GM06990 (cell line): ENCODE data around the gene DDR2.

ENCODE experiments used
- DNase-seq: peaks from one replicate; pipeline ENCODE4 v3.0.0-alpha.2; 2011; ENCODE audit not compliant: insufficient read length; ENCODE audit errors: extremely low read depth
- H3K27me3 ChIP-seq: replicated peaks from 2 replicates; pipeline ENCODE4 v1.6.0; 2011; ENCODE audit warnings: low read length; ENCODE audit not compliant: control insufficient read depth, insufficient read depth
- H3K36me3 ChIP-seq: 2 replicates; pipeline ENCODE4 v1.5.1; 2011; ENCODE audit warnings: low read length; ENCODE audit not compliant: control insufficient read depth, insufficient read depth
- H3K4me3 ChIP-seq: replicated peaks from 2 replicates; pipeline ENCODE4 v1.5.1; 2011; ENCODE audit warnings: low read depth, mild to moderate bottlenecking, control low read depth, low read length
- TF ChIP-seq, protein P1 (sequence below): IDR thresholded peaks from 2 replicates; pipeline ENCODE4 v1.5.1; 2011; ENCODE audit warnings: low read length, control low read depth, mild to moderate bottlenecking, inconsistent platforms; ENCODE audit not compliant: insufficient read depth, poor library complexity, severe bottlenecking

The DDR2 gene

DNA sequence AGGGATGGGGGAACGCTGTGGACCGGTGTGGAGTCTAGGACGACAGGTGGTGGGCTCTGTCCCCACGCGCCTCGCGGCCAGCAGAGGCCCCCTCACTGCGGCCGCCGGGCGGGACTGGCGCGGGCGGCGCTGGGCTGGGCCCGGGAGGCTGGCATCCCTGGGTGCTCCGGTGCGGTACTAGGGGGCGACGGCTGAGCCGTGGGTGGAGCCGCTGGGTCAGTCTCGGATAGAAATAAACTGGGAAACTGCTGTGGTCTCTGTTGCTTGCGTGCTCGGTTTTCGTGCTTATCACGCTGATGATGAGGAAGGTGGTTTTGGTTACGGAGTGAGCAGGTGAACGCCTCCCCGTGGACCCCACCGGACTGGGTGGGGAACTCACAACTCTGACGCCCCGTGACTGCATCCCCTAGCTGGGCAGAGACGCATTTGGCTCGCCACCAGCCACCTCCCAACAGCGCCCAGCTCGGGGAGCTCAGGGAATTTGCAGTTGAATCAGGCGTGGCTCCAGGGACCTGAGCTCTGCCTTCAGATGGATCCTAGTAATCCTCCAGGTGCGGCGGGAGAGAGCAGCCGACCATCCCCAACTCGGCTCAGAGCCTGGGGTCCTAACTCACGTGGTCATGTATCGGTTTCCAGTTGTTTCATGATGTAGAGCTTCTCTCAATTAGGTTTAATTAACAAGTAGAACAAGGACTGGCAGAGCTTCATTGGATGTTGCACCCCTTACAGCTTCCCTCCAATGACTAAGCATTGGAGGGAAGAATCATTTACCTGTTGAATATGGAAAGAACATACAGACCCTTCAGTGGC lies 190.3 kb downstream of the DDR2 start:
- Histone ChIP-seq H3K27me3 (no peaks in the 10 kb centered on the region), H3K4me3 (peak overlapping the region; percentile 47), H3K36me3 (no peaks in the 10 kb centered on the region)
- TF ChIP-seq, protein P1, sequence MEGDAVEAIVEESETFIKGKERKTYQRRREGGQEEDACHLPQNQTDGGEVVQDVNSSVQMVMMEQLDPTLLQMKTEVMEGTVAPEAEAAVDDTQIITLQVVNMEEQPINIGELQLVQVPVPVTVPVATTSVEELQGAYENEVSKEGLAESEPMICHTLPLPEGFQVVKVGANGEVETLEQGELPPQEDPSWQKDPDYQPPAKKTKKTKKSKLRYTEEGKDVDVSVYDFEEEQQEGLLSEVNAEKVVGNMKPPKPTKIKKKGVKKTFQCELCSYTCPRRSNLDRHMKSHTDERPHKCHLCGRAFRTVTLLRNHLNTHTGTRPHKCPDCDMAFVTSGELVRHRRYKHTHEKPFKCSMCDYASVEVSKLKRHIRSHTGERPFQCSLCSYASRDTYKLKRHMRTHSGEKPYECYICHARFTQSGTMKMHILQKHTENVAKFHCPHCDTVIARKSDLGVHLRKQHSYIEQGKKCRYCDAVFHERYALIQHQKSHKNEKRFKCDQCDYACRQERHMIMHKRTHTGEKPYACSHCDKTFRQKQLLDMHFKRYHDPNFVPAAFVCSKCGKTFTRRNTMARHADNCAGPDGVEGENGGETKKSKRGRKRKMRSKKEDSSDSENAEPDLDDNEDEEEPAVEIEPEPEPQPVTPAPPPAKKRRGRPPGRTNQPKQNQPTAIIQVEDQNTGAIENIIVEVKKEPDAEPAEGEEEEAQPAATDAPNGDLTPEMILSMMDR = no peak
- DNase-seq = no peak

DNA sequence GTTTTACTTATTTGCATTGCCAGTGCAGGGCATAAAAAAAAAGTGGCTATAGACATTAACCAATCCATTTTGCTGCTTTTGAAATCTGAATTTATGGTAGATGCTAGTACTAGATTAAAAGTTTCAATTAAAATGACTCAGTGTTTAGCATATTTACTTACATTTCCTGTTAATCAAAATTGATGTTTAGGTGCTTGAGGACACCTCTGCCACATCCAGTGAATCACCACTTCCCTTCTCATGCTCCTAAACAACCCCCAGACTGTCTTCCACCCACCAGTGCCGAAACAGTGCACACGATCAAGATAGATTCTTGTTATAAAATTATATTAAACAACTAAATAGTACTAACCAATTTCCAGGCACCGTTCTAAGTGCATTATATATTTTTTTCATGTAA lies 191.0 kb downstream of the DDR2 start:
- Histone ChIP-seq H3K4me3 (no peak overlapping the region), H3K36me3 (no peaks in the 10 kb centered on the region), H3K27me3 (no peaks in the 10 kb centered on the region)
- TF ChIP-seq, protein P1 = no peak
- no peak for DNase-seq

DNA sequence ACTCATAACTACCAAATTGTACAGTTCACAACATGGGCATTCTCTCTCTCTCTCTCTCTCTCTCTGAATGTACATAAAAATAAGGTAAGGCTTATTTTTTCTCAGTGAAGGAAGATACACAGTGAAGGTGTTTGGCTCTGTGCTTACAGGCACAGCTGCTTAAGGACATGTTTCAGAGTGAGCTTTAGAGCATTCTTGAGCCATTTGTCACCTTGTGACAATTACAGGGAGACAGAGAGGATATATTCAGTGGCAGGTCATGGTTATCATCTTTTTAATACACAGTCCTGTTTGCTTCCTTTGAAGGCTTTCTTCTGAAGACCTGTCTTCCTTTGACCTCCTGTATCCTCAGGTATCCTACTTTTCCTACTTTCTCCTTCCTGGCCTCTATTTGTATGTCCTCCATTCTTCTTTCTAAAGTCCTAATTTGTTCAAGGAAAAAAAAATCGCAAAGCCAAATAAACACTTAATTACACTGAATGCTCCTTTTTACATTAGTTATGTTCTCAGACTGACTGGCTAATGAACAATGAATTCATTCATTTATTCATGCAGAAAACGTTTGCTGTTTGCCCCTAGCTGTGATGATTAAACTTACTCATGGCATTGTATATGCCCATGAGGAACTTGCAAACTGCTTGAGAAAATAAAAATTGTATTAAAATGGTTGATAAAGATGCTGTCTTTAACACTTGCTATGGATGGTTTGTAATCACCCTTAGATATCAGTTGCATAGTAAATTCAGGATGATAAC lies 191.7 kb downstream of the DDR2 start:
- DNase-seq = no peak
- TF ChIP-seq, protein P1 = no peak
- H3K36me3 ChIP-seq = no peaks in the 10 kb centered on the region

DNA sequence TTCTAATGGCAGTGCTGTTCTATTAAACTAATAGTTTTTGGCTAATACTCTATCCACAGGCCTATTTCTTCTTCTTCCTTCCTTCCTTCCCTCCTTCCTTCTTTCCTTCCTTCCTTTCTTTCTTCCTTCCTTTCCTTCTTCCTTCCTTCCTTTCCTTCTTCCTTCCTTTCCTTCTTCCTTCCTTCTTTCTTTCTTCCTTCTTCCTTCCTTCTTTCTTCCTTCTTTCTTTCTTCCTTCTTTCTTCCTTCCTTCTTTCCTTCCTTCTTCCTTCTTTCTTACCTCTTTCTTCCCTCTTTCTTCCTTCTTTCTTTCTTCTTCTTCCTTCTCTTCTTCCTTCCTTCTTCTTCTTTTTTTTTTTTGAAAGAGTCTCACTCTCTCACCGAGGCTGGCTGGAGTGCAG lies 197.0 kb downstream of the DDR2 start:
- H3K36me3 ChIP-seq = no peaks in the 10 kb centered on the region
- TF ChIP-seq, protein P1 = no peak
- DNase-seq = no peak
- no peak overlapping the region for H3K4me3 ChIP-seq
- no peaks in the 10 kb centered on the region for H3K27me3 ChIP-seq

More for the DNA sequence above, 191.7 kb downstream of the DDR2 start:
- Histone ChIP-seq H3K4me3 (no peak overlapping the region), H3K27me3 (no peaks in the 10 kb centered on the region)

DNA sequence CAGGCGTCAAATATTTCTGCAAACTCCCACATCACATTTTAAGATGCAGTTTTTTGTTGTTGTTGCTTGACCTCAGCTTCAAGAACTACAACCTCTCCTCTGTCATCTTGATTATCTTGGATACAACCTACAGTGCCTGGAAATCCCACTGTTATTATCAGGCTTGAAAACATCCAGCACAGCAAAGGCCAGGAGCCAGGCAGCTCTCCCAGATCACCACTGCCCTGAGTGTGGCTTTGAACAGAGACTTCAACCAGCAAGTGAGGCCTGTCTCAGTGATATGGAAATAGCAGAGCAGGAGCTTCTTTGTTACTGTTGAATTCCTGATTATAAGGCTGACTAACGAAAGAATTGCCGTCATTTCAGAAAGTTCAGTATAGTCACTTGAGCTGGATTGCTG lies 200.2 kb downstream of the DDR2 start:
- H3K4me3 ChIP-seq = no peak overlapping the region
- no peaks in the 10 kb centered on the region for H3K36me3 ChIP-seq
- no peak for DNase-seq
- no peaks in the 10 kb centered on the region for H3K27me3 ChIP-seq
- TF ChIP-seq, protein P1 = no peak
